ENCODE data around the gene ID1. TPM values are rescaled to one million over a fixed set of nuclear protein-coding genes. Genes with fewer than 3 reads are reported as not detected.
"Not testable (repeated sequence)": the region's sequence is repeated elsewhere in the genome, so short reads cannot be mapped to it uniquely, and the experiment has no call there.

ID1 gene
- total RNA-seq, 2 donors from 2014 or later = 169 to 245 TPM

DNA sequence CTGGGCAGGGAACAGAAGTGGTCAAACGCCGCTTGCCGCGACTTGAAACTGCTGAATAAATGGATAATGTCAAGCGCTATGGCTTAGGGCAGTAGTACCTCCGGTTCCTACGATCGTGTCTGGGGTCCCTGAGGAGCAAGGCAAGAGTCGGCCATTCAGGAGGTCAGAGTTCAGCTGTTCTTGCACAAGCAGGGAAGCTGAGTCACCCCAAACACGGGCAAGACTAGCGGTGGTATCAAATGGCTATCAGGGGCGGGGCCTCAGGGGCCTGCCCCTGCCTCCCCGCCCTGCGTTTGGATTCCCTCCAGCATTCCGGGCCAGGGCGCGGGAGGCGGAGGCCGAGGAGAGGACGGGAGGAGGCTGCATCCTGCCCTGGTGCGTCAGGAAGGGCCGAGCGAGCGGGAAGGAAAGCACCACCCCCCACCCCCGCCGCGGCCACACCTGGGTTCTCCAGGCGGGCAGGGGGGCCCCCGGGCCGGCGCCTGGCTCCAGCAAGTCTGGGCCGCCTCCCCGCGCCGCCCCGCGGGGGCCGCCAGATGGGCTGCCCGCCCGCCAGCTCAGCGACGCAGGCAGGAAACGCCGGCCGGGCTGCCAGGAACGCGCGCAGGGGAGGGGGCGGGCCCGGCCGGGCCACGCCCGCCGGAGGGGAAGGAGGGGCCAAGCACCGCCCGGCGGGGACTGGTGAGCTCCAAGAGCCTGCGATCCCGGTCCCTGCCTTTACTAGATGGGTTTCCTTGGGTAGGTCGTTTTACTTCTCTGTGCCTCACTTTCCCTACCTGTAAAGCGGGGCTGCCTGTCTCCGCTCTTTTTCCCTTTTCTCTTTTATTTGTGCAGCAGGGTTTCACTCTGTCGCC, 32.2 kb upstream of the ID1 start:
- Histone ChIP-seq H3K9me3 (no peaks in the 10 kb centered on the region), H3K27ac (peak overlapping the region; percentile 92 to 96 (median 94)), H3K27me3 (no peaks in the 10 kb centered on the region), H3K36me3 (replicated peaks in 1 of 2; ENCODE audit: insufficient read depth in 1 of 2, low read depth in 2 of 2) (peaks cover 0 to 2% of the 10 kb centered on the region in 2 donors), H3K4me1 (peaks cover 30% of the 10 kb centered on the region), H3K4me3 (peak overlapping the region in 1 of 2 donors; percentile 8)
- ATAC-seq = peak; percentile 92
- intact Hi-C loops (cut with DNase I) = no loop called here
- TF ChIP-seq, protein P1, sequence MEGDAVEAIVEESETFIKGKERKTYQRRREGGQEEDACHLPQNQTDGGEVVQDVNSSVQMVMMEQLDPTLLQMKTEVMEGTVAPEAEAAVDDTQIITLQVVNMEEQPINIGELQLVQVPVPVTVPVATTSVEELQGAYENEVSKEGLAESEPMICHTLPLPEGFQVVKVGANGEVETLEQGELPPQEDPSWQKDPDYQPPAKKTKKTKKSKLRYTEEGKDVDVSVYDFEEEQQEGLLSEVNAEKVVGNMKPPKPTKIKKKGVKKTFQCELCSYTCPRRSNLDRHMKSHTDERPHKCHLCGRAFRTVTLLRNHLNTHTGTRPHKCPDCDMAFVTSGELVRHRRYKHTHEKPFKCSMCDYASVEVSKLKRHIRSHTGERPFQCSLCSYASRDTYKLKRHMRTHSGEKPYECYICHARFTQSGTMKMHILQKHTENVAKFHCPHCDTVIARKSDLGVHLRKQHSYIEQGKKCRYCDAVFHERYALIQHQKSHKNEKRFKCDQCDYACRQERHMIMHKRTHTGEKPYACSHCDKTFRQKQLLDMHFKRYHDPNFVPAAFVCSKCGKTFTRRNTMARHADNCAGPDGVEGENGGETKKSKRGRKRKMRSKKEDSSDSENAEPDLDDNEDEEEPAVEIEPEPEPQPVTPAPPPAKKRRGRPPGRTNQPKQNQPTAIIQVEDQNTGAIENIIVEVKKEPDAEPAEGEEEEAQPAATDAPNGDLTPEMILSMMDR (IDR thresholded peaks at IDR 0.05) = peak in 1 of 7 experiments; percentile 17
- TF ChIP-seq POLR2A (IDR thresholded peaks at IDR 0.05) = peak; percentile 83 to 94 (median 85)
- 1% methylated on average over 29 to 35 of the region's 63 CpGs for WGBS, 2 donors
- peak; percentile 96 to 98 (median 96) for DNase-seq

DNA sequence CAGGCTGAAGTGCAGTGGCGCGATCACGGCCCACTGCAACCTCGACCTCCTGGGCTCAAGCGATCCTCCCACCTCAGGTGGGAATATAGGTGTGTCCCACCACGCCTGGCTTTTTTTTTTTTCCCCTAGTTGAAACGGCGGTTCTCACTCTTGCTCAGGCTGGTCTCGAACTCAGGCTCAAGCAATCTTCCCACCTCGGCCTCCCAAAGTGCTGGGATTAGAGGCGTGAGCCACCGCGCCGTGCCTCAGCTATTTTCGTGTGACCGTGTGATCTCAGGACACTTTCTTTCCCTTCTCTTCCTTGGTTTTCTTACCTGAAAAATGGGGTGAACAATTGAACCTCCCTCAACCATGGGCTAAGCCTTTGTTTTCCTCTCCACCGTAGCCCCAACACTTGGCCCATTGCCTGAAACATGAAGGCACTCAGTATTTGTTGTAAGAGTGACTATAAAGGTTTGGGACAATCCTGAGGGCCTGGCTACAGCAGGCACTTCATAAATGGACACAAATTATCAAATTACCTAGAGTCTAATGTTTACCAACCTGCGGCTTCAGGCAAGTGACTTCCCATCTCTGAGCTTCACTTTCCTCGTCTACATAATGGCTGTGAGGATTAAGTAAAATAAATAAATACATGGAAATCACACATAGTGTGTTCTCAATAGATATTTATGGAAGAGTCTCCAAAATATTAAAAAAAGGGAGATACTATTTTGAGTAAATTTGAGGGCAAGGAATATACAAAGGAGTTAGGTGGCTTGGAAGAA, 31.4 kb upstream of the ID1 start:
- intact Hi-C loops (cut with DNase I) = no loop called here
- ATAC-seq = no peak

DNA sequence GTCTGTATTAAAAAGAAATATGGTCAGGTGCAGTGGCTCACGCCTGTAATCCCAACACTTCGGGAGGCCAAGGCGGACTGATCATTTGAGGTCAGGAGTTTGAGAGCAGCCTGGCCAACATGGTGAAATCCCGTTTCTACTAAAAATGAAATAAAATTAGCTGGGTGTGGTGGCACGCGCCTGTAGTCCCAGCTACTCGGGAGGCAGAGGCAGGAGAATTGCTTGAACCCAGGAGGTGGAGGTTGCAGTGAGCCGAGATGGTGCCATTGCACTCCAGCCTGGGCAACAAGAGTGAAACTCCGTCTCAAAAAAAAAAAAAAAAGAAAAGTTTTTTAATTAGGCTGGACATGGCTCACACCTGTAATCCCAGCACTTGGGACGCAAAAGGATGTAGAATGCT, 30.1 kb upstream of the ID1 start:
- H3K27ac ChIP-seq; H3K27me3 ChIP-seq; H3K4me3 ChIP-seq; ATAC-seq; H3K9me3 ChIP-seq; DNase-seq; intact Hi-C loops (cut with DNase I); H3K36me3 ChIP-seq (replicated peaks in 1 of 2; ENCODE audit: insufficient read depth in 1 of 2, low read depth in 2 of 2): not testable (repeated sequence)
- H3K4me1 ChIP-seq = peaks cover 24% of the 10 kb centered on the region
- 91 to 93% methylated on average over 10 of the region's 10 CpGs for WGBS, 2 donors

More for the DNA sequence above, 31.4 kb upstream of the ID1 start:
- no peaks in the 10 kb centered on the region for H3K36me3 ChIP-seq (replicated peaks in 1 of 2; ENCODE audit: insufficient read depth in 1 of 2, low read depth in 2 of 2)
- no peak for DNase-seq
- H3K4me1 ChIP-seq = peaks cover 30% of the 10 kb centered on the region
- no peaks in the 10 kb centered on the region for H3K9me3 ChIP-seq
- TF ChIP-seq, protein P1 (IDR thresholded peaks at IDR 0.05) = no peak
- TF ChIP-seq POLR2A (IDR thresholded peaks at IDR 0.05) = no peak
- WGBS, 2 donors = 26% methylated on average over 19 of the region's 19 CpGs
- H3K27ac ChIP-seq = peak overlapping the region; percentile 92 to 96 (median 94)
- H3K4me3 ChIP-seq = peak overlapping the region in 1 of 2 donors; percentile 8
- no peaks in the 10 kb centered on the region for H3K27me3 ChIP-seq

- DNase-seq = no peak
- intact Hi-C loops (cut with DNase I) = no loop called here
- H3K27ac ChIP-seq = no peak overlapping the region
- no peaks in the 10 kb centered on the region for H3K36me3 ChIP-seq (replicated peaks in 1 of 2; ENCODE audit: insufficient read depth in 1 of 2, low read depth in 2 of 2)
- no peak for TF ChIP-seq POLR2A (IDR thresholded peaks at IDR 0.05)
- TF ChIP-seq, protein P1 (IDR thresholded peaks at IDR 0.05) = no peak
- 86% methylated on average over 2 of the region's 2 CpGs; no CpG with 5 or more reads in 1 of the 2 donors for WGBS, 2 donors
- H3K27me3 ChIP-seq = no peaks in the 10 kb centered on the region
- peaks cover 20% of the 10 kb centered on the region for H3K4me1 ChIP-seq
- no peak for ATAC-seq
- H3K9me3 ChIP-seq = no peaks in the 10 kb centered on the region
- H3K4me3 ChIP-seq = no peak overlapping the region
These were observed 28.3 kb upstream of the ID1 start for GRCh38 chr20:31576751-31577150.

DNA sequence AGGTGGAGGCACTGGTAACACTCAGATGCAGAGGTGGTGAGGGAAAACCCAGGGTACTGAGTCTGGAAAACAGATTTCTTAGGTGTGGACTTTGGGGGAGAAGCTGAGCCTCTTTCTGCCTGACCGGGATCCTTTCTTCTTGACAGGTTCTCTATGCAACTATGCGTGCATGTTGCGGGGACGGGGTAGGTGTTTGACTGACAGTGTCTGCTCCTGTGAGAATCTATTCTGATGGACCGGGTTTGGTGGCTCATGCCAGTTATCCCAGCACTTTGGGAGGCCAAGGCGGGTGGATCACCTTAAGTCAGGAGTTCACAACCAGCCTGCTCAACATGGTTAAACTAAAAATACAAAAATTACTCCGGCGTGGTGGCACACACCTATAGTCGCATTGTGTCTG, 27.9 kb upstream of the ID1 start:
- no peaks in the 10 kb centered on the region for H3K27me3 ChIP-seq
- H3K4me1 ChIP-seq = peaks cover 15% of the 10 kb centered on the region
- H3K9me3 ChIP-seq = no peaks in the 10 kb centered on the region
- intact Hi-C loops (cut with DNase I) = no loop called here
- no peak overlapping the region for H3K27ac ChIP-seq
- H3K36me3 ChIP-seq (replicated peaks in 1 of 2; ENCODE audit: insufficient read depth in 1 of 2, low read depth in 2 of 2) = no peaks in the 10 kb centered on the region
- ATAC-seq = no peak
- 92 to 100% methylated on average over 7 to 9 of the region's 9 CpGs for WGBS, 2 donors
- no peak overlapping the region for H3K4me3 ChIP-seq
- DNase-seq = no peak
- no peak for TF ChIP-seq POLR2A (IDR thresholded peaks at IDR 0.05)
- TF ChIP-seq, protein P1 (IDR thresholded peaks at IDR 0.05) = no peak
